ENCODE data around the gene HOXB2.

Gene HOXB2

DNA sequence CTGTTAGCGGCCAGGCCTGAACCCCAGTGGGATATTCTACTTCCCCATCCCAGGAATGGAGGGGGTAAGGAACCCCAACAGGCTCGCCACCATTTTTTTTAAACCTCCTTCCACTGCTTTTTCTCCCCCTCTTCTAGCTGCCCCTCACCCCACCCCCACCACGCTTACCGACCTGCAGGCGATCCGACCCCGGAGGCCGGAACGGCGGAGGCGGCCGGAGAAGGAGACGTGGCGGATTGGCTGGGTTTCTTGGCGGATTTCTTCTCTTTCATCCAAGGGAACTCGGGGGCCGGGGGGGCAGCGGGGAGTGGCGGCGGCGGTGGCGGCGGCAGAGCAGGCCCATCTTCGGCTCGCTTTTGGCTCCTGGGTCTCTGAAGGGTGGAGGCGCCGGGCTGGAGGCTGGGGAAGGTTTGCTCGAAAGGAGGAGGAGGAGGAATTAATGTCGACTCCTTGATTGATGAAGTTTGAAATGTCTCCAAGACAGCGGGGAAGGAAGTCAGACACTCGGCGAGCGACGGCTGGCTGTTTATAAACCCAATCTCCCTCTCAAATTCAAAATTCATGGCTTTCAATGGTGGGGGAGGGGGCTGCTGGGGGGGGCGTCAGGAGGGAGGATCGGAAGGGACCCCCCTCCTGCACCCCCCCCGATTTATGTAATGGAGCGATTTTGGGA lies 424 bp downstream of the HOXB2 start:
- Histone ChIP-seq H3K9me3 (ENCODE audit: control insufficient read depth, insufficient read depth, low read depth, low read length) (no peaks in the 10 kb centered on the region), H3K27ac (ENCODE audit: low read depth, low read length) (peak overlapping the region; percentile 35; the same call in 1 of the 2 replicates), H3K36me3 (ENCODE audit: control insufficient read depth, insufficient read depth, low read length) (no peaks in the 10 kb centered on the region), H3K4me1 (ENCODE audit: control insufficient read depth, insufficient read depth, low read length) (peaks cover 69% of the 10 kb centered on the region), H3K4me3 (ENCODE audit: low read depth, low read length) (peak overlapping the region; percentile 80), H3K27me3 (ENCODE audit: control insufficient read depth, insufficient read depth, low read length) (peaks cover 97% of the 10 kb centered on the region), H3K9ac (ENCODE audit: low read length) (peak overlapping the region; percentile 88)

DNA sequence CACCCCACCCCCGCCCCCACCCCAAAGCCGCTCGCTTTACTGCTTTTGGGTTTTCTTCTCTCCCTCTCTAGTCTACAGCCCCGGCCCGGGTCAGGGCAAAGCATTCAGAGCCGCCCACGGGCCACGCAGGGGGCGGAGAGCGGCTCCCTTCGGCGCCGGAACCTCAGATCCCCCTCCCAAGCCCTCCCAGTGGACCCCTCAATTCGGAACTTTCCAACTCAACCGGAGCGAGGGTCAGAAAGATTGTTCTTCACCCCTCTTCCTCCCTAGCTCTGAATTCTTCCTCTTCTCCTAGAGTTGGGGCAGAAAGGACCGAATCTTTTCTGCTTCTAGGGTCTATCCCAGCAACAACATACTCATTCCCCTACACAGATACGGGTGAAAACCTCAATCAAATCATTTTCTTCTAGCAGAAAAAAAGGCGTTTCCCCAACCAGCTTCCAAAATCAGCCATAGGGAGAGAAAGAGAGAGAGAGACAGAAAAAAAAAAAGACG lies 1.0 kb downstream of the HOXB2 start:
- Histone ChIP-seq H3K27ac (ENCODE audit: low read depth, low read length) (peak overlapping the region; percentile 35; the same call in 1 of the 2 replicates), H3K4me1 (ENCODE audit: control insufficient read depth, insufficient read depth, low read length) (peaks cover 64% of the 10 kb centered on the region), H3K4me3 (ENCODE audit: low read depth, low read length) (peak overlapping the region; percentile 80), H3K9ac (ENCODE audit: low read length) (peak overlapping the region; percentile 88), H3K27me3 (ENCODE audit: control insufficient read depth, insufficient read depth, low read length) (peaks cover 97% of the 10 kb centered on the region), H3K9me3 (ENCODE audit: control insufficient read depth, insufficient read depth, low read depth, low read length) (no peaks in the 10 kb centered on the region), H3K36me3 (ENCODE audit: control insufficient read depth, insufficient read depth, low read length) (no peaks in the 10 kb centered on the region)

DNA sequence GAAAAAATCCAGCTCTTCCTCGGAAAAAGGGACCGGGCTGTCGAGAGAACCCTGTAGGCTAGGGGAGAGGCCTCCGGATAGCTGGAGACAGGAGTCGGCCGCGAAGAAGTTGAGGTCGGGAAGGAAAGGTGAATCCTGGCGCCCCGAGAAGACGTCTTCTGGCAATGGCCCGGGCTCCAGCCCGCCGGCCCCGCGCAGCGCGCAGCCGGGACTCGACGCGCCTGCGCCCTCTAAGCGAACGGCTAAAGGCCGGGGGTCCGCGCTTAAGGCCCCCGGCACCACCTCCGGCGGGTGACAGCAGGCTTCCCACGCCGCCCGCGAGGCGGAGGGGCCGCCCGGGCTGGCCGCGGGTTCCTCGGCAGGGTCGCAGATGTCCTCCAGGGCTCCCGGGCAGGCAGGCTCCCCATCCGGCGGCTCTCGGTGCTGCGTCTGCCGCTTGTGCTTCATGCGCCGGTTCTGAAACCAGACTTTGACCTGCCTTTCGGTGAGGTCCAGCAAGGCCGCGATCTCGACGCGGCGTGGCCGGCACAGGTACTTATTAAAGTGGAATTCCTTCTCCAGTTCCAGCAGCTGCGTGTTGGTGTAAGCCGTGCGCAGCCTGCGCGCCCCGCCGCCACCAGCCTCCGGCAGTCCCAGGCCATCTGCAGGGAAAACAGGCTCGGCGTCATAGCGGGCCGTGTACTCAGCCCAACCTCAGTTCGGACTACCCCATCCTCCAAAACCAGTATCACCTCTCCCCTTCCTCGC lies 1.6 kb downstream of the HOXB2 start:
- Histone ChIP-seq H3K4me3 (ENCODE audit: low read depth, low read length) (peak overlapping the region; percentile 80), H3K36me3 (ENCODE audit: control insufficient read depth, insufficient read depth, low read length) (no peaks in the 10 kb centered on the region), H3K4me1 (ENCODE audit: control insufficient read depth, insufficient read depth, low read length) (peaks cover 58% of the 10 kb centered on the region), H3K9me3 (ENCODE audit: control insufficient read depth, insufficient read depth, low read depth, low read length) (no peaks in the 10 kb centered on the region), H3K9ac (ENCODE audit: low read length) (peak overlapping the region; percentile 88), H3K27ac (ENCODE audit: low read depth, low read length) (peak overlapping the region; percentile 34; the same call in 1 of the 2 replicates), H3K27me3 (ENCODE audit: control insufficient read depth, insufficient read depth, low read length) (peaks cover 93% of the 10 kb centered on the region)

DNA sequence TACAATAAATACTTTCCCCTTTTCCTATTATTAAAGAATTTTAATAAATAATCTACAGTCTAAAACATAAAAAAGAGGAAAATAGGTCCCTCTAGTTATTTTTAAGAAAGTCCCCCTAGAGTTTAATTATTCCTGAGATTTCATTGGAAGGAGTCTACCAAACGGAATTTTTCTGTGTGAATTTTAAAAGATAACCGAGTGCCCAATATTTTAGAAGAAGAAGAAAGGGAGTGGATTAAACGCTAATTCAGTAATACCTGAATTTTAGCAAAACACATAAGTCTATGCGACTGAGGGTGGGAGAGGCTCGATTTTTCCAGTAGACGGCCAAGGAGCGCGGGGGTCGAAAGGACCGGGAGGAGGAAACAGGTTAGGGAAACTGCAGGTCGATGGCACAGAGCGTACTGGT lies 2.2 kb downstream of the HOXB2 start:
- Histone ChIP-seq H3K4me1 (ENCODE audit: control insufficient read depth, insufficient read depth, low read length) (peaks cover 53% of the 10 kb centered on the region), H3K9me3 (ENCODE audit: control insufficient read depth, insufficient read depth, low read depth, low read length) (no peaks in the 10 kb centered on the region), H3K4me3 (ENCODE audit: low read depth, low read length) (peak overlapping the region; percentile 80), H3K9ac (ENCODE audit: low read length) (peak overlapping the region; percentile 88), H3K27me3 (ENCODE audit: control insufficient read depth, insufficient read depth, low read length) (peaks cover 87% of the 10 kb centered on the region), H3K27ac (ENCODE audit: low read depth, low read length) (no peak overlapping the region; the same call in 1 of the 2 replicates), H3K36me3 (ENCODE audit: control insufficient read depth, insufficient read depth, low read length) (no peaks in the 10 kb centered on the region)

DNA sequence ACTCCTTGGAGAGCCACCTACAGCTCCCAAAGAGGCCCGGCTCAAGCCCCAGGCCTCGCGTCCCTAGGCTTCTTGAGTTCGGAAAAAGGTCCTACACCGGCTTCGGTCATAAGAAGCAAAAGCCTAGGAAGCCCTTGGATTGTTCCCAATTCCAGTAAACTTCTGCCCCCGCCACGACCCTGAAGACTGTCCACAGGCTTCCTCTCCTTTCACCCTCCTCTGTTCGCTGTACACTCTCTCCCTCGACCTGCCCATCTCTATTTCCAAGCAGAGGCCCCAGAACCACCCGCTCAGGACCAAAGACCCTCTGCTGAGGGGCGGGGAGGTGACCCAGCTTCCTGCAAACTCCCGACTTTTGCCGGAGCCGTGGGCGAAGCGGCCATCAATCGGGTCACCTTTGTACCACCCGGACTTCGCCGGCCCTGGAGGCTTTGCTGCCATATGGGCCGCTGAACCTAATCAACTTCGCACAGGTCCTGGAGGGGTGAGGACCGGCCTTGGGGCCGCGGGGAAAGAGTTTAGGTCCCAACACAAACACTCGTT lies 2.7 kb downstream of the HOXB2 start:
- peaks cover 82% of the 10 kb centered on the region for H3K27me3 ChIP-seq (ENCODE audit: control insufficient read depth, insufficient read depth, low read length)
- no peaks in the 10 kb centered on the region for H3K9me3 ChIP-seq (ENCODE audit: control insufficient read depth, insufficient read depth, low read depth, low read length)
- peak overlapping the region; percentile 80 for H3K4me3 ChIP-seq (ENCODE audit: low read depth, low read length)
- H3K27ac ChIP-seq (ENCODE audit: low read depth, low read length) = no peak overlapping the region; the same call in 1 of the 2 replicates
- no peaks in the 10 kb centered on the region for H3K36me3 ChIP-seq (ENCODE audit: control insufficient read depth, insufficient read depth, low read length)
- peak overlapping the region; percentile 82 for H3K9ac ChIP-seq (ENCODE audit: low read length)
- H3K4me1 ChIP-seq (ENCODE audit: control insufficient read depth, insufficient read depth, low read length) = peaks cover 52% of the 10 kb centered on the region

DNA sequence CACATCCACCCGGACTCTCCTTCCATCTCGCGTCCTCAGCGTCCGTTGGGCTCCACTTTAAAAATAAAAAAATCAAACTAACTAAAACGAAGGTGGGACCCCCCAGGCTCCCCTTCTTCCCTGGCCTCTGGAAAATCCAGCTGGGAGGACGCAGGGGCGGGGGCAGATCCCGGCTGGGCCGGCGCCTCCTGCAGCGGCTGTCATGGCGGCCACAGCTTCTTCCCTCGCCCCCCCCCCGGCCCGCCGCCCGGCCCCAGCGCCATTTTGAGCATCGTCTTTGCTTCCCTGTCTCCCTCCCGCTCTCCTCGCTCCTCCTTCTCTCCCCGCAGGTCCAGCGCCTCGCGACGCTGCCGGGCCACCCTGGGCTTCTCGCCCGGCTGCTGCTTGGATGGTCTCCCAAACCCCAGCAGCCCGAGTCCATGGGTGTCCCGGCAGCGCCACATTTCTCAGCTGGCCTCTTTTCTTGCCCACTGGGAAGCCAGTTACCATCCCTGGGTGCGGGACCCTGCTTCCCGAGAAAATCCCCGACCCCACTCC lies 3.3 kb downstream of the HOXB2 start:
- H3K36me3 ChIP-seq (ENCODE audit: control insufficient read depth, insufficient read depth, low read length) = no peaks in the 10 kb centered on the region
- no peaks in the 10 kb centered on the region for H3K9me3 ChIP-seq (ENCODE audit: control insufficient read depth, insufficient read depth, low read depth, low read length)
- H3K4me3 ChIP-seq (ENCODE audit: low read depth, low read length) = peak overlapping the region; percentile 80
- H3K27me3 ChIP-seq (ENCODE audit: control insufficient read depth, insufficient read depth, low read length) = peaks cover 77% of the 10 kb centered on the region
- H3K4me1 ChIP-seq (ENCODE audit: control insufficient read depth, insufficient read depth, low read length) = peaks cover 47% of the 10 kb centered on the region
- H3K27ac ChIP-seq (ENCODE audit: low read depth, low read length) = no peak overlapping the region
- peak overlapping the region; percentile 82 for H3K9ac ChIP-seq (ENCODE audit: low read length)

DNA sequence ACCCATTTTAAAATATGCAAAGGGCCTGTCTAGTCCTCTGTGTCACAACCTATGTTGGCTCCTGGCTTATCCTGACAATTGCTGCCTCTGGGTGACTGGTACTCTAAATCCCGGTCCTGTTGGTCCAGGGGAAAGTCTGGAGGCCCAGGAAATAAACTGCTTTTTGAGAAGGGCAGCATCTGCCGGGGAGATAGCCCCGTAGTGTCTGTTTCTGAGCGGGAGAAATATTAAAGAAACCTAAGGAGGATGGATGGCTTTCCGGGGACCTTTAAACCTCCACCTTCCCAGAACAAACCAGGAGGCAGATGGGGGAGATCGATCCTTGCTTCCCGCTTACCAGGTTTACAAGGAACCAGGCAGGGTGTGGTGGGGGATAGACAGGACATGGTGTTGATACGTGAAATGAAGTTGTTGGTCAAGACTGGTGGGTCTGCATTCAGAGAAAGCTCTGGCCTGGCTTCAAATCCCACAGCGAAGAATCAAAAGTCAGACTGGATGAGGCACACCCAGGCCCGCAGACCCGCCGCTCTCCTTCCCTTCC lies 3.8 kb downstream of the HOXB2 start:
- H3K4me1 ChIP-seq (ENCODE audit: control insufficient read depth, insufficient read depth, low read length) = peaks cover 41% of the 10 kb centered on the region
- peak overlapping the region; percentile 12 for H3K9ac ChIP-seq (ENCODE audit: low read length)
- peaks cover 71% of the 10 kb centered on the region for H3K27me3 ChIP-seq (ENCODE audit: control insufficient read depth, insufficient read depth, low read length)
- H3K9me3 ChIP-seq (ENCODE audit: control insufficient read depth, insufficient read depth, low read depth, low read length) = no peaks in the 10 kb centered on the region
- H3K4me3 ChIP-seq (ENCODE audit: low read depth, low read length) = peak overlapping the region; percentile 80
- no peak overlapping the region for H3K27ac ChIP-seq (ENCODE audit: low read depth, low read length)
- no peaks in the 10 kb centered on the region for H3K36me3 ChIP-seq (ENCODE audit: control insufficient read depth, insufficient read depth, low read length)

DNA sequence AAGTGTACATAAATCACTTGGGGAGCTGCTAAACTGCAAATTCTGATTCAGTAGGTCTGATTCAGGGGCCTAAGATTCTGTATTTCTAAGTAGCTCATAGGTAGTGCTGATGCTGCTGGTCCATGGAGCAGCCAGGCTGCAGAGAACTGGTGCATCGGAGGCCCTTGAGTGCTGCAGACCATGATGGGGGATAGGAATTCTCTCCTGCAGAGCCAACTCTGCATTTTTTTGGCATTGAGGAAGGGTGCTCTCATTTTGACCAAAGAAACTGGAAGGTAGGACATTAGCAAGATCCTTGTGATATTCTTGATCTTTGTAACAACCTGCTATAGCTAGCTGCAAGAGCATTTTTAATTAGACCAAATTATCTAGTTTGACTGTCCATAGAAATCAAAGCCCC lies 4.7 kb downstream of the HOXB2 start:
- Histone ChIP-seq H3K9ac (ENCODE audit: low read length) (no peak overlapping the region), H3K4me1 (ENCODE audit: control insufficient read depth, insufficient read depth, low read length) (peaks cover 32% of the 10 kb centered on the region), H3K27ac (ENCODE audit: low read depth, low read length) (no peak overlapping the region), H3K36me3 (ENCODE audit: control insufficient read depth, insufficient read depth, low read length) (no peaks in the 10 kb centered on the region), H3K27me3 (ENCODE audit: control insufficient read depth, insufficient read depth, low read length) (peaks cover 62% of the 10 kb centered on the region), H3K4me3 (ENCODE audit: low read depth, low read length) (no peak overlapping the region), H3K9me3 (ENCODE audit: control insufficient read depth, insufficient read depth, low read depth, low read length) (no peaks in the 10 kb centered on the region)

DNA sequence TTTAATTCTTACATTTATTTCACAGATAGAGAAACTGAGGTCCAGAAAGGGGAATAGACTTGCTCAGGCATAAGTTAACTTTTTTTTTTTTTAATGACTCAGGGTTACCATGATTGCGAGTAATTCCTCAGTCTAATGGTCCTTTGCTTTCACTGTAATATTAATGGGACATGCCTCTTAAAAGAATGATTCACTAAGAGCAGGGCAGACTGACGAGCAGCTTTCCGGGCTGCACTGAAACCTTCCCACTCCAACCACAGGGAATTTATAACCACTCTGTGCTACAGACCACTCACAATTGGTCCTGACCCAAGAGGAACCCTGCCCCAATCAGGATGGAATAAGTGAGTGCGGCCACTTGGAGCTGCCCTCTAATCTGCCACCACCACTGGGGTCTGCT lies 5.7 kb downstream of the HOXB2 start:
- Histone ChIP-seq H3K9me3 (ENCODE audit: control insufficient read depth, insufficient read depth, low read depth, low read length) (no peaks in the 10 kb centered on the region), H3K27me3 (ENCODE audit: control insufficient read depth, insufficient read depth, low read length) (peaks cover 57% of the 10 kb centered on the region), H3K4me3 (ENCODE audit: low read depth, low read length) (no peak overlapping the region), H3K27ac (ENCODE audit: low read depth, low read length) (no peak overlapping the region), H3K9ac (ENCODE audit: low read length) (no peak overlapping the region), H3K4me1 (ENCODE audit: control insufficient read depth, insufficient read depth, low read length) (peaks cover 29% of the 10 kb centered on the region), H3K36me3 (ENCODE audit: control insufficient read depth, insufficient read depth, low read length) (no peaks in the 10 kb centered on the region)

DNA sequence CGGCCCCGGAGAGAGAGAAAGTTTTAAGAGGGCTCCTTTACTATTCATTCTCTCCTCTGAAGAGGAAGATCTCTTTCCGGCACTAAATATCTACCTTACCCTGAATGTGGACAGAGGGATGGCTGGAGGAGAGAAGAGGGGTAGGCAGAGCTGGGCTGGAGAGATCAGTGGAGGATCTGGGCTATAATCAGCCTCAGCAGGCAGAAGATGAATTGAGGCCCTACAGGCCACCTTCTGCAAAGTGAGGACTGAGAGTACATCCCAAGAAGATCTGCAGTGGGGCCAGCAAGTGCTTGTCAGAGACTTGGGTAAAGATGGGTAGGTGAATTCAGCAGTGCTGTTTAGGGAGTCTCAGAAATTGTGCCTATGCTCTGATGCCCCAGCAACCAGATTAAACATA lies 7.6 kb downstream of the HOXB2 start:
- no peaks in the 10 kb centered on the region for H3K36me3 ChIP-seq (ENCODE audit: control insufficient read depth, insufficient read depth, low read length)
- H3K4me3 ChIP-seq (ENCODE audit: low read depth, low read length) = no peak overlapping the region
- H3K27ac ChIP-seq (ENCODE audit: low read depth, low read length) = no peak overlapping the region
- no peaks in the 10 kb centered on the region for H3K9me3 ChIP-seq (ENCODE audit: control insufficient read depth, insufficient read depth, low read depth, low read length)
- peaks cover 37% of the 10 kb centered on the region for H3K4me1 ChIP-seq (ENCODE audit: control insufficient read depth, insufficient read depth, low read length)
- H3K9ac ChIP-seq (ENCODE audit: low read length) = no peak overlapping the region
- H3K27me3 ChIP-seq (ENCODE audit: control insufficient read depth, insufficient read depth, low read length) = peaks cover 57% of the 10 kb centered on the region
